Dendritic cell treated with granulocyte-macrophage colony-stimulating factor and Interleukin-4, amounts not matched to agents 40 ng/mL and 50 ng/mL, for 4 days (primary cell): Measurements from ENCODE around the gene METRNL.
A peak's percentile ranks its signal among the peaks of the same experiment; 100 is the strongest.

Experiments used
- H3K27ac Mint-ChIP-seq: one replicate; pipeline ENCODE4 v1.8.0; 2022; ENCODE audit warnings: mild to moderate bottlenecking, mixed read lengths
- H3K27me3 Mint-ChIP-seq: one replicate; pipeline ENCODE4 v1.8.0; 2022; ENCODE audit warnings: mild to moderate bottlenecking, mixed read lengths
- H3K36me3 Mint-ChIP-seq: one replicate; pipeline ENCODE4 v1.8.0; 2022; ENCODE audit warnings: low read depth, mixed read lengths
- H3K4me1 Mint-ChIP-seq: one replicate; pipeline ENCODE4 v1.8.0; 2022; ENCODE audit warnings: low read depth, mixed read lengths
- H3K4me3 Mint-ChIP-seq: one replicate; pipeline ENCODE4 v1.8.0; 2022; ENCODE audit warnings: mild to moderate bottlenecking, moderate library complexity, mixed read lengths
- H3K9me3 Mint-ChIP-seq: one replicate; pipeline ENCODE4 v1.8.0; 2022; ENCODE audit warnings: mixed read lengths
- intact Hi-C: fragments of 100-400 bp; cut with micrococcal nuclease; formaldehyde crosslinking; loops from one replicate; pipeline ENCODE4 v1.15.0; 2022

The METRNL gene

DNA sequence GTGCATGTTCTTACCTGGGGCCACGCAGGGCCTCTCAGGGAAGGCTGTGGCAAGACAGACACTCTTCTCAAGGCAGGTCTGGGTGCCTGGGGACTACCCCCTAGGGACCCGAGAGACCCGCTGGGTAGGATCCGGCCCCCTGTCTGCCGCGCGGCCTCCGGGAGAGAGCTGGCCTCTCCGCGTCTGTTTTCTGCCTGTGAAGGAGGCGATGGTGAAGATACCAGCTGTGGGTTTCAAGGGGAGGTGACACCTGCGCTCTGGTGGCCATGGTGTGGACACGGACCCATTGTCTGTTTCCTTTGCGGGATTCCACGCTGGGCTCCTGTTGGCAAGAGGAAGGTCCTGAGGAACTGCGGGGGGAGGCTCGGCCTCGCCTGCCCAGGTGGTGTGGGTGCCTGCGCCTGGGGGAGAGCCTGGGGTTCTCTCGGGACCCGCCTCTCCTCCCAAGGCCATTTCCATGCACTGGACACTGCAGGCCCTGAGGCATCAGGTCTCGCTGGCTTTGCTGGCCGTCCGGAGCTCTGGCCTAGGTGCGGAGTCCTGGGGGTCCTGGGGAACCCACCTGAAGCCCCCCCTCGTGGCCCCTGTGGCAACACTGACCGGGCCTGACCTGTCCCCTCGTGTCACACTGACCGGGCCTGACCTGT is 12.2 kb upstream of the METRNL start:
- peaks cover 47% of the 10 kb centered on the region for H3K27me3 Mint-ChIP-seq
- intact Hi-C loops: no loop called here
- peak overlapping the region; percentile 18 for H3K27ac Mint-ChIP-seq
- H3K36me3 Mint-ChIP-seq: no peaks in the 10 kb centered on the region
- peaks cover 40% of the 10 kb centered on the region for H3K4me1 Mint-ChIP-seq
- no peak overlapping the region for H3K4me3 Mint-ChIP-seq
- no peaks in the 10 kb centered on the region for H3K9me3 Mint-ChIP-seq

DNA sequence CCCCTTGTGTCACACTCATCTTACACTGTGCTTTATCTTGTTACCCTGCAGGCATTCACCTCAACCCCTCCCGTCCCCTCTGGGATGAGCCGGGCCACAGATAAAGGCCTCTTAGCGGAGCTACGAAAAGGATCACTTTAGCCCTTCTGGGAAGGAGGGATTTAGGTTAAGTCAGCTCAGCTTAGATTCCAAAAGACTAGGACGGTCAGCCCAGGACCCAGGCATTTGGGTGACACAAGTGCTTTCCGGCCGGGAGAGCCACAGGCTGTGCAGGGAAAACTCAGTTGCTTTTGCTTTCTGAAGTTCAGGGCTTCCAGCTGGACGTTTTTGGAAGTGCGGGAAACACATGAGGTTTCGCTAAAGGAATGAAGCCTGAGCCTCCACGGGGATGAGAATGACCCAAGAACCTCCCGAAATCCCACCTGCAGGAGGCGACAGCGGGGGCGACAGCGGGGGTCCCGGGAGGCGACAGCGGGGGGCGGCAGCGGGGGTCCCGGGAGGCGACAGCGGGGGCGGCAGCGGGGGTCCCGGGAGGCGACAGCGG is 11.6 kb upstream of the METRNL start:
- Mint-ChIP-seq H3K9me3 (no peaks in the 10 kb centered on the region), H3K27me3 (peaks cover 41% of the 10 kb centered on the region), H3K36me3 (no peaks in the 10 kb centered on the region), H3K4me3 (no peak overlapping the region), H3K4me1 (peaks cover 37% of the 10 kb centered on the region), H3K27ac (peak overlapping the region; percentile 68)
- intact Hi-C loops: no loop called here

DNA sequence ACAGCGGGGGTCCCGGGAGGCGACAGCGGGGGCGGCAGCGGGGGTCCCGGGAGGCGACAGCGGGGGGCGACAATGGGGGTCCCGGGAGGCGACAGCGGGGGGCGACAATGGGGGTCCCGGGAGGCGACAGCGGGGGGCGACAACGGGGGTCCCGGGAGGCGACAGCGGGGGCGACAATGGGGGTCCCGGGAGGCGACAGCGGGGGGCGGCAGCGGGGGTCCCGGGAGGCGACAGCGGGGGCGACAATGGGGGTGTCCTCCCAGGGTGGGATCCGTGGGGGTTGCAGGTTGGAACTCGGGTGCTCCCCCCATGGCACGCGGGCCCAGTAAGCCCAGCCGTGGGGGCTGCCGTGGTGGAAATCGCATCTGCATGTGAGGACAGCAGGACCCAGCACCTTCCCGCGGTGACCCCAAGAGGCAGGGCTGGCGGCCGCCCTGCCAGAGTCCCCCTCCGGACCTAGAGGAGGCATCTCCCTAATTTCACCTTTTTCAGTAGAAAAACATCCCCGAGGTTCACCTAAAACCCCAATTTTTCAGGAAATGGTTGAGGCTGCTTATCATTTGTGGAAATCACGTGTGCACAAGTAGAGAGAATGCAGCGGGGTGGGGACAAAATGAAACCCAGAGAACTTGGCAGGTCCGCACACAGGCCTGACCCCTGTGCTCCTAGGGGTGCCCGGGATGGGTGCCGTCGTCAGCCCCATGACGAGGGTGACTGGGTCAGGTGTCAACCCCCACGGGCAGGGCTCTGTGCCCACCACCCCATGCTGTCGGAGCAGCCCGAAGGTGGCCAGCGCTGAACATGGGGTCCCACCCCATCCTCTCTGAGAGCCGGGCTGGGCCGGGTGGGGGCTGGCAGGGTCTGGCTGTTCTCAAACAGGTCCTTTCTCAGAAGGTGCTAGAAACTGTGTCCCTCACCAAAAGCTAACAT is 10.5 kb upstream of the METRNL start:
- Mint-ChIP-seq H3K27ac (no peak overlapping the region), H3K36me3 (no peaks in the 10 kb centered on the region), H3K9me3 (no peaks in the 10 kb centered on the region), H3K4me3 (no peak overlapping the region), H3K27me3 (peaks cover 35% of the 10 kb centered on the region), H3K4me1 (peaks cover 45% of the 10 kb centered on the region)
- intact Hi-C loops: no loop called here

DNA sequence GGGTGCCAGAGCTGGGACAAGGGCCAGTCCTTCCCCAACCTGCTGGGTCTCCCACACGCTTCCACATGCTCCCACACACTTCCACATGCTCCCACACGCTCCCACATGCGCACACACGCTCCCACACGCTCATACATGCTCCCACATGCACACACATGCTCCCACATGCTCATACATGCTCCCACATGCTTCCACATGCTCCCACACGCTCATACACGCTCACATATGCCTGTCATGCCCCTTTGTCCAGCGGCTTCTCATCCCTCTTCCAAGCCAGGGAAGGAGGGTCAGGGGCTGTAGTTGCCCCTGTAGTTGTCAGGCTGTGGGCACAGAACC is 9.9 kb upstream of the METRNL start:
- Mint-ChIP-seq H3K9me3 (no peaks in the 10 kb centered on the region), H3K36me3 (no peaks in the 10 kb centered on the region), H3K4me1 (peaks cover 49% of the 10 kb centered on the region), H3K27ac (no peak overlapping the region), H3K27me3 (peaks cover 36% of the 10 kb centered on the region), H3K4me3 (no peak overlapping the region)
- intact Hi-C loops: no loop called here

DNA sequence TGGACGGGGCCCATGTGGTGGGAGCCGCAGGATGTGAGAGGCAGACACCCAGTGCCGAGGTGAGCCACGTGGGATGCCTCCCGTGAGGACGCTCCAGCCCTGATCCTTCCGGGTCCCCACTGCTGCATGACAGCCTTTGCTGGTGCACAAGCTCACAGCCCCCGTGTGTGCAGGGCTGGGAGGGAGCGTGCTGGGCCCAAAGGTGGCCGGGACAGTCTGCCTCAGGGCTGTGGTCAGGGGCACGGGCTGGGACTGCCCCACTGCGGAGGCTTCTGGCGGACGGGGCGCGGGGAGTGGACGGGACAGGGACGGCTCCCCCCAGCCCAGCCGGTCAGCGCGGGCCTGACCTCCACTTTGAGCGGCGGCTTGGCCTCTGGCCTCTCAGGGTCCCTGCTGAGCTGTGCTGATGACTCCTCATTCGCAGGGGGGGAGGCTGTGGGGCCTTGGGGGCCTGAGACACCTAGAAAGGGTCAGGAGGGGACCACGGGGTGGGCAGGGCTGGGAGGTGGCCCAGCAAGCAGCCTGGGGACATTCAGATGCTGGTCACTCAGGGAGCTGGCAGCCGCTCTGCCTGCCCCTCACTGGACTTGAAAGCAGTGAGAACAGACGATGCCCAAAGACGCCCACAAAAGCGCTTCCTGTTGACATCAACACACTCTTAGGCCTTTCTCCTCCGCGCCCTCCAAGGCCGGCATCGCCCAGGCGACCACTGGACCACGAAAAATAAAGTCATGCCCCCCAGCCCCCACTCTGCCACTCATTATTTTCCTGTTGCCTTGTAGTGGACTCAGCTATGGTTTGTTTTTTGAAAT is 9.3 kb upstream of the METRNL start:
- Mint-ChIP-seq H3K4me1 (peaks cover 49% of the 10 kb centered on the region), H3K4me3 (no peak overlapping the region), H3K9me3 (no peaks in the 10 kb centered on the region), H3K27me3 (peaks cover 39% of the 10 kb centered on the region), H3K27ac (no peak overlapping the region), H3K36me3 (no peaks in the 10 kb centered on the region)
- intact Hi-C loops: no loop called here

DNA sequence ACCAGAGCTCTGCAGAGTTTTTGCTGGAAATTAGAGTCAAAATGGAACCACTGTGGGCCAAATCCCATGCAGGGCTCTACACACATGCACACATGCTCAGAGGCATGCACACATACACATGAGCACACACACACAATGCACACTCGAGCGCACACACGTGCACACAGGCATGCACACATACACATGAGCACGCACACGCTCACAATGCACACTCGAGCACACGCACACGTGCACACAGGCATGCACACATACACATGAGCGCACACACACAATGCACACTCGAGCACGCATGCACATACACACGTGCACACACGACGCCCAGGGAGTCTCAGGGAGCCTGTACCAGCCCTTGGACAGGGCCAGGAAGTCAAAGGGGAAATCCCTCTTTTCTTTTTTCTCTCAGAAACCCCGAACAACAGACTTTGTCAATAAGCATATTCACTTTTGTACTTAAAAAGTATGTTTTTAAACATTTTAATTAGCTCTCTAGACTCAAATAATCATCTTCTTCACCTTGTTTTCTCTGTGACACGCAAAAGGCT is 8.5 kb upstream of the METRNL start:
- Mint-ChIP-seq H3K36me3 (no peaks in the 10 kb centered on the region), H3K27me3 (peaks cover 45% of the 10 kb centered on the region), H3K4me3 (no peak overlapping the region), H3K4me1 (peaks cover 49% of the 10 kb centered on the region), H3K27ac (no peak overlapping the region), H3K9me3 (no peaks in the 10 kb centered on the region)
- intact Hi-C loops: no loop called here

DNA sequence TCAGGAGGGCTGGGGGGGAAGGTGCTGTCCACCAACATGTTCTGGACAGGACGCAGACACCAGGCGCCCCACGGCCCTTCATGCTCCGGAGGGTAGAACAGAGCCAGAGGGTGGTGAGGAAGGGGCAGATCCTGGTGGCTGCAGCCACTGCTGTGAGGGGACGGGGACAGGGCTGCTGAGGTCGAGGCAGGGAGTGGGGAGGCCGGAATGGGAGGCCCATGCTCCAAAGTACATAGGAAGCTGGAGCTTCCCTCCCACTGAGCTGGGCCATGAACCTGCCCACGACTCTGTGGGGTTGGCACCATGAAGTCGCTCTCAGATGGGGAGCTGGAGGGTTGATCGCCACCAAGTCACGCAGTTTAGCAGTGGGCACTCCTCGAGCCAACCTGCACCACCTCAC is 8.0 kb upstream of the METRNL start:
- H3K27me3 Mint-ChIP-seq: peaks cover 46% of the 10 kb centered on the region
- H3K4me1 Mint-ChIP-seq: peaks cover 49% of the 10 kb centered on the region
- H3K36me3 Mint-ChIP-seq: no peaks in the 10 kb centered on the region
- intact Hi-C loops: no loop called here
- H3K9me3 Mint-ChIP-seq: no peaks in the 10 kb centered on the region
- no peak overlapping the region for H3K27ac Mint-ChIP-seq
- H3K4me3 Mint-ChIP-seq: no peak overlapping the region

DNA sequence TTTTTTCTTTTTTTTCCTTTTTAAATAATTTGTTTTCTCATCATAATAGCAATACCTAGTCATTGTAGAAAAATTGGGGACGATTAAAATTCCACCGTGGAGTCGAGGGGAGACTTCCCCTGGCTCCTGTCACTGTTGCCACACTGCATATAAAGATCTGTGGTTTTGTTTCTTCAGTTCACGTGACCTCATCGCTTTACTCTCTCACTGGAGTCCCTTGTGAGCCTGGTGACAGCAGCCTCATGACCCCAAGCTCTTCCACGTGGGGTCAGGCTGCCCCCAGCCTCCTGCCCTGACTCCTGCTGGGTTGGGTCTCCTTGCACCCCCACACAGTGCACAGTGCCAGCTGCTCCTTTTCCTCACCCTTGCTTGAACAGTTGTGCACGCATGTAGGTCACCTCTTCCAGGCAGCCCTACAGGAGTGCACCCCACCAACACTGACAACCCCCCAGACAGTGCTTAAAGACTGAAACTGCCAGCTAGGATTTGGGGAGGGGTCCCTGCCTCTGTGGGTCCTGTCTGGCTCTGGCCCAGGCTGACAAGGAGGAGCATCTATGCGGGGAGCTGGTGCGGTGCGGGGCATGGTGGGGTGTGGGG is 7.3 kb upstream of the METRNL start:
- H3K4me1 Mint-ChIP-seq: peaks cover 51% of the 10 kb centered on the region
- no peak overlapping the region for H3K4me3 Mint-ChIP-seq
- peaks cover 50% of the 10 kb centered on the region for H3K27me3 Mint-ChIP-seq
- H3K9me3 Mint-ChIP-seq: no peaks in the 10 kb centered on the region
- intact Hi-C loops: no loop called here
- no peaks in the 10 kb centered on the region for H3K36me3 Mint-ChIP-seq
- H3K27ac Mint-ChIP-seq: peak overlapping the region; percentile 35

DNA sequence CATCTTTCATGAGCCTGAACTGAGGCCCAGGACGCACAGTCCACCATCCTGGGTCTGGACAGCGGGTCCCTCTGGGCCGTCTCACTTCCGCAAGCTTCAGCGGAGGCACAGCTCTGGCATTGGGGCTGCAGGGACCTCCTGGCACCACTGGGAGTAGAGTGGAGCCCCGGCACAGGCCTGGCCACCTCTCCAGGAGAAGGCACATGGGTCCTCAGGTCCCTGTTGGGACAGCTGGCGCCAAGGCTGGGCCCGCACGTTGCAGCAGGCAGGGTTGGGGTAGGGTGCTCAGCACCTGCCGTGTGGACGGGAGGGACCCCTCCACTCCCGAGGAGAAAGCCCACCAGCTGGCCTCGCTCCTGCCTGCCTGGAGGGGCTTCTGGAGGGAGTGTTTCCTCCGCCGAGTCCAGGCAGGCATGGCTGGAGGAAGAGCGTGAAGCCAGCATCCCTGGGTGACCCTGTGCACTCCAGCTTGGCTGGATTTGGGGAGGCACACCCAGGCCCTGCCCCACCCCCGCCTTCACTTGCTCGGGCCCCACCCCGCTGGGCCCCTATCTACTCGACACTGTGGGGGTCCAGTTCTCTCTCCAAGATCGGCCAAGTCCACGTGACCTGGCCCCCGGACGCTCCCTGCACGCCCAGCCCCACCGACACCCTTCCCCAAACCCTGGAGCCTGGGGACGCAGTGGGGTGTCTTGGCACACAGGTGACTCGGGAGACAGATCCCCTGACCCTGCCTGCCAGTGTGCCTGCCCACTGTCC is 6.6 kb upstream of the METRNL start:
- peaks cover 58% of the 10 kb centered on the region for H3K4me1 Mint-ChIP-seq
- intact Hi-C loops: no loop called here
- no peak overlapping the region for H3K4me3 Mint-ChIP-seq
- H3K9me3 Mint-ChIP-seq: no peaks in the 10 kb centered on the region
- peaks cover 55% of the 10 kb centered on the region for H3K27me3 Mint-ChIP-seq
- H3K27ac Mint-ChIP-seq: peak overlapping the region; percentile 80
- H3K36me3 Mint-ChIP-seq: no peaks in the 10 kb centered on the region

DNA sequence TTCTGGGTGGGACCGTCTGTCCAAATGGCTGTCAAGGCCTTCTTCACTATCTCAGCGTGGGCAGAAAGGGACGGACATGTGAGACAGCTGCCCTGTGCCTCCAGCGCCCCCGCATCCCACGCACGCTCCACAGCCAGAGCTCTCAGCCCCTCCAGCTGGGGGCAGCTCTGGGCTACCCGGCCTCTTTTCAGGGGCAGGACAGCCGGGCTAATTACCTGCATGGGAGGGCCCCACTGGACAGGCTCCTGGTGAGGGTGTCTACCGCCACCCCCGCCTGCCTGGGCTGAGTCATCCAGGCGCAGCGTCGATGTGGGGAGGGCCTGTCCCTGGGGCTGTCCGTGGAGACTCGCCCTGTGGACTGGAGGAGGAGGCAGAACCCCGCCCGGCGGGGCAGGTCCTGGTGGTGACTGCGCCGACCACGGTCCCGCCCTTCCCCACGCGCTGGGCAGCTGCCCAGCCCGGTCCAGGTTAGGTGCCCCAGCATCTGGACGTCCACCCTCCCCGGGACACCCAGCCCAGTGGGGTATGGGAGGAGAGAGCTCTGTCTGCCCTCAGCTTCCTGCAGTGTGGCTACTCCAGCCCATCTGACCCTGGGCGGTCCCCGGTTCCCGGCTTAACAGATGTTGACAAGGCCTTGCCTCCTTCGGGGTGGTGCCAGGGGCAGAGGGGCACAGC is 5.9 kb upstream of the METRNL start:
- Mint-ChIP-seq H3K4me1 (peaks cover 65% of the 10 kb centered on the region), H3K36me3 (no peaks in the 10 kb centered on the region), H3K27me3 (peaks cover 60% of the 10 kb centered on the region), H3K9me3 (no peaks in the 10 kb centered on the region), H3K4me3 (peak overlapping the region; percentile 22), H3K27ac (peak overlapping the region; percentile 80)
- intact Hi-C loops: no loop called here

DNA sequence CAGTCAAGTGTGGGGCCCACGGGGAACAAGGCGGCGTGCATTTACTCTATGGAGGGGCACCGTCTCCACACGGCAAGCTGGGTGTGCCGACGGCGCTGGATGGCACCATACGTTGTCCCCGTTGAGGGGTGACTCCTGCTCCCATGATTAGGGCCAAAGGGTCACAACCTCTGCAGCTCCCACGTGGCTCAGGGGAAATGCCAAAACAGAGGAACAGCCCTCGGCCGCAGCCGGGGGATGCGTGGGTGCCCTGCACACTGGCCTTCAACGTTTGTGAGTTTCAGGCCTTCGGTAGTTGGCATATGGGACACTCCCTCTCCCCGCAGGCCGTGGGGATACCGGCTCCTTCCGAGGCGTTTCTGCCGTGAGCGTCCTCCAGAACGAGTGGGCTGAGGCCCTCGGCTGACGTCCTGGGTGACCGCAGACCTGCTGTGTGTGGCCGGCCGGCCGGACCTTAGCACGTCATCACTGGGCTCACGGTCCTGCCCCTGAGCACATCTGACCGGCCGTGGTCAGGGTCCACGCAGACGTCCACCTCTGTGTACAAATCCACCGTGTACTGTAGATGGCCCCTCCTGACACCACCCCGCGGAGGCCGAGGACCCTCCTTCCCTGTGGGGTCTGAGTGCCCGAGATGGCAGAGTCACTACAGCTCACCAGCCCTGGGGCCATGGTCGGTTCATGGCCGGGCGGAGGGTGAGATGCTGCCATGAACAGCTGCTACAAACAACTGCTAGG is 4.8 kb upstream of the METRNL start:
- peaks cover 56% of the 10 kb centered on the region for H3K4me1 Mint-ChIP-seq
- no peak overlapping the region for H3K4me3 Mint-ChIP-seq
- no peaks in the 10 kb centered on the region for H3K9me3 Mint-ChIP-seq
- intact Hi-C loops: no loop called here
- peaks cover 53% of the 10 kb centered on the region for H3K27me3 Mint-ChIP-seq
- H3K27ac Mint-ChIP-seq: peak overlapping the region; percentile 80
- no peaks in the 10 kb centered on the region for H3K36me3 Mint-ChIP-seq

DNA sequence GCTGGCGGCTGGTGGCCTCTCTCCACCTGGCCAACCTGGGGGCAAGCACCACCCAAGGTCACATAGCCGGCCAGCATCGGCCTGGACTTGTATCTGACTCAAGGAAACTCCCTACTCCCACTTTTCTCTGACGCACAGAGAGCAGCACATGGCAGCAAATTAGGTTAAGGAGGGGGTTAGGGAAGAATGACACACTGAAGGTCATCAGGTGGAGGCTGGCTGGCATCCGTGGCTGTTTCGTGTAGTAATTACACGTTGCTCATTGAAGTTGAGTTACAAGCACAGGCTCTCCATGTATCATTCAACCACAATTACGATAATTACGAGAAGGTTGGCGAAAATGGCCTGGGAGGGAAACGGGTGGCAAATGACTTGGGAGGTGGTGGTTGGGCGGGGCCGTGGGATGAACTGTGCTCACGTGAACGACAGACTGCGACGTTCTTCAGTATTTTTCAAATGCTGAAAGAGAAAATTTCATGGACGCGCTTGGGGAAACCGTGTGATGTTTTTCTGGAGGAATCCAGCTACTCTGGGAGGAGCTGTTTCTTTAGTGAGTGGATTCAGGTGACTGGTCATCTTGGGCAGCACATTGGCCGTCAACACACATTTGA is 4.0 kb upstream of the METRNL start:
- Mint-ChIP-seq H3K4me1 (peaks cover 53% of the 10 kb centered on the region), H3K4me3 (no peak overlapping the region), H3K36me3 (no peaks in the 10 kb centered on the region), H3K9me3 (no peaks in the 10 kb centered on the region), H3K27me3 (peaks cover 49% of the 10 kb centered on the region), H3K27ac (no peak overlapping the region)
- intact Hi-C loops: no loop called here
